H1 (cell line): Measurements from ENCODE around the gene TRIM4. TPM values are rescaled to one million over a fixed set of nuclear protein-coding genes. Genes with fewer than 3 reads are reported as not detected.

ENCODE experiments used
- CTCF ChIA-PET: fragments of 300-600 bp; sonication (Branson Sonifier 250); formaldehyde crosslinking; loops from one replicate; lab custom pipeline; 2021; ENCODE audit not compliant: partially characterized antibody; lab: Charles Lee
- POLR2A ChIA-PET: fragments of 300-600 bp; sonication (Branson Sonifier 250); formaldehyde crosslinking; loops from one replicate; lab custom pipeline; 2021; ENCODE audit warnings: inconsistent platforms; ENCODE audit not compliant: partially characterized antibody; lab: Charles Lee
- DNase-seq, 2 experiments: peaks; one replicate each; pipeline versions ENCODE4 v3.0.0 to v3.0.0-alpha.2; 2010 to 2022; ENCODE audit warnings: low spot score in 2 of 2, low read depth in 1 of 2, mixed read lengths in 1 of 2
- FAIRE-seq: peaks from 2 replicates; lab custom pipeline; 2011; peaks lifted over from hg19 to GRCh38; lab: Jason Lieb, UNC
- H2AFZ ChIP-seq: 2 replicates; pipeline ENCODE4 v1.8.1; 2012; ENCODE audit warnings: low read length, inconsistent platforms
- H2AK5ac ChIP-seq: 2 replicates; pipeline ENCODE4 v1.6.1; 2013; ENCODE audit warnings: low read depth, low read length
- H2BK120ac ChIP-seq: replicated peaks from 2 replicates; pipeline ENCODE3; 2013; ENCODE audit warnings: low read depth, low read length, inconsistent platforms
- H2BK12ac ChIP-seq: 2 replicates; pipeline ENCODE4 v1.6.1; 2013; ENCODE audit warnings: low read depth, low read length
- H2BK15ac ChIP-seq: 2 replicates; pipeline ENCODE4 v1.6.1; 2013; ENCODE audit warnings: low read length
- H2BK20ac ChIP-seq: 2 replicates; pipeline ENCODE4 v1.6.1; 2013; ENCODE audit warnings: low read length
- H2BK5ac ChIP-seq: 2 replicates; pipeline ENCODE4 v1.6.1; 2013; ENCODE audit warnings: low read depth, low read length
- H3K14ac ChIP-seq: 2 replicates; pipeline ENCODE4 v1.6.1; 2013; ENCODE audit warnings: inconsistent platforms; ENCODE audit not compliant: insufficient read length
- H3K18ac ChIP-seq: 2 replicates; pipeline ENCODE4 v1.6.1; 2013; ENCODE audit warnings: low read length; ENCODE audit errors: extremely low read depth
- H3K23ac ChIP-seq: 2 replicates; pipeline ENCODE4 v1.6.1; 2013; ENCODE audit warnings: inconsistent platforms; ENCODE audit not compliant: insufficient read length
- H3K23me2 ChIP-seq: 2 replicates; pipeline ENCODE4 v1.6.1; 2013; ENCODE audit warnings: low read depth, low read length
- H3K27ac ChIP-seq: 2 replicates; pipeline ENCODE4 v1.6.1; 2011; ENCODE audit warnings: low read depth, low read length, inconsistent platforms
- H3K27me3 ChIP-seq, 4 experiments: replicated peaks in 1 of 4; 1 replicate in 1 of 4; 2 replicates in 3 of 4; pipeline versions ENCODE4 v1.6.1 to v1.8.1; 2011 to 2013; ENCODE audit warnings: low read length in 3 of 4, mild to moderate bottlenecking in 3 of 4, inconsistent platforms in 2 of 4, mixed read lengths in 2 of 4, moderate library complexity in 1 of 4; ENCODE audit not compliant: control insufficient read depth in 3 of 4, insufficient read depth in 3 of 4; ENCODE audit errors: extremely low read depth in 1 of 4
- H3K36me3 ChIP-seq, 4 experiments: 2 replicates each; pipeline versions ENCODE4 v1.6.1 to v1.8.1; 2011 to 2013; ENCODE audit warnings: mild to moderate bottlenecking in 4 of 4, low read length in 3 of 4, moderate library complexity in 2 of 4, control low read depth in 1 of 4, inconsistent platforms in 1 of 4; ENCODE audit not compliant: insufficient read depth in 4 of 4, control insufficient read depth in 2 of 4
- H3K4ac ChIP-seq: replicated peaks from 2 replicates; pipeline ENCODE3; 2013; ENCODE audit warnings: low read length, low read depth, mixed read lengths, inconsistent platforms; ENCODE audit not compliant: insufficient read length
- H3K4me1 ChIP-seq, 4 experiments: replicated peaks in 1 of 4; 1 replicate in 1 of 4; 2 replicates in 3 of 4; pipeline versions ENCODE4 v1.6.1 to v1.8.1; 2011 to 2013; ENCODE audit warnings: low read length in 3 of 4, inconsistent platforms in 2 of 4, mixed read lengths in 1 of 4; ENCODE audit not compliant: insufficient read depth in 4 of 4, control insufficient read depth in 3 of 4
- H3K4me2 ChIP-seq, 2 experiments: 2 replicates each; pipeline versions ENCODE4 v1.6.1 to v1.8.1; 2011 to 2013; ENCODE audit warnings: low read depth in 2 of 2, low read length in 2 of 2, control low read depth in 1 of 2, inconsistent platforms in 1 of 2, mild to moderate bottlenecking in 1 of 2; ENCODE audit not compliant: insufficient read depth in 1 of 2
- H3K4me3 ChIP-seq, 4 experiments: fragments of 200-600, 300-600 bp in 1 of 4; sonication (generic), shearing (Covaris generic), sonication (Bioruptor Twin) in 1 of 4; 2 replicates each; pipeline versions ENCODE4 v1.5.1 to v1.8.1; 2011 to 2016; ENCODE audit warnings: low read length in 4 of 4, low read depth in 3 of 4, control low read depth in 2 of 4, inconsistent platforms in 2 of 4, mild to moderate bottlenecking in 2 of 4, mixed read lengths in 1 of 4, moderate library complexity in 1 of 4; ENCODE audit not compliant: insufficient read depth in 2 of 4; ENCODE audit errors: extremely low read depth in 1 of 4
- H3K56ac ChIP-seq: replicated peaks from 2 replicates; pipeline ENCODE3; 2013; ENCODE audit warnings: low read depth, mild to moderate bottlenecking, mixed read lengths, low read length, inconsistent platforms; ENCODE audit not compliant: insufficient read length
- H3K79me1 ChIP-seq: 2 replicates; pipeline ENCODE4 v1.6.1; 2013; ENCODE audit warnings: low read depth, low read length, control low read depth
- H3K79me2 ChIP-seq, 2 experiments: 2 replicates each; pipeline versions ENCODE4 v1.6.1 to v1.8.1; 2012 to 2013; ENCODE audit warnings: low read length in 2 of 2, mild to moderate bottlenecking in 2 of 2, inconsistent platforms in 1 of 2; ENCODE audit not compliant: insufficient read depth in 2 of 2, control insufficient read depth in 1 of 2
- H3K9ac ChIP-seq, 4 experiments: replicated peaks in 1 of 4; 1 replicate in 1 of 4; 2 replicates in 3 of 4; pipeline versions ENCODE4 v1.6.1 to v1.8.1; 2011 to 2013; ENCODE audit warnings: low read depth in 3 of 4, low read length in 3 of 4, control low read depth in 2 of 4, mild to moderate bottlenecking in 2 of 4, moderate library complexity in 2 of 4, inconsistent platforms in 1 of 4; ENCODE audit errors: extremely low read depth in 1 of 4
- H3K9me3 ChIP-seq, 2 experiments: 2 replicates each; pipeline versions ENCODE4 v1.6.1 to v1.8.1; 2012 to 2013; ENCODE audit warnings: mild to moderate bottlenecking in 2 of 2, moderate library complexity in 2 of 2, control low read depth in 1 of 2, inconsistent platforms in 1 of 2, low read depth in 1 of 2, low read length in 1 of 2, mixed read lengths in 1 of 2; ENCODE audit not compliant: insufficient read depth in 2 of 2
- H4K20me1 ChIP-seq, 2 experiments: replicated peaks in 1 of 2; 2 replicates each; pipeline versions ENCODE3 to v1.8.1; 2011 to 2013; ENCODE audit warnings: inconsistent platforms in 2 of 2, low read length in 2 of 2, mild to moderate bottlenecking in 1 of 2; ENCODE audit not compliant: insufficient read depth in 2 of 2, control insufficient read depth in 1 of 2
- H4K5ac ChIP-seq: 2 replicates; pipeline ENCODE4 v1.6.1; 2013; ENCODE audit warnings: low read length, low read depth, mixed read lengths, inconsistent platforms; ENCODE audit not compliant: insufficient read length
- H4K8ac ChIP-seq: 2 replicates; pipeline ENCODE4 v1.8.0; 2013; ENCODE audit warnings: mild to moderate bottlenecking, moderate library complexity, low read length, inconsistent platforms; ENCODE audit not compliant: insufficient read depth; ENCODE audit errors: extremely low read depth
- H4K91ac ChIP-seq: replicated peaks from 2 replicates; pipeline ENCODE3; 2013; ENCODE audit warnings: low read length, mixed read lengths, inconsistent platforms; ENCODE audit not compliant: insufficient read length
- BCL11A ChIP-seq, 2 experiments: IDR thresholded peaks; one replicate each; pipeline ENCODE4 v1.6.1; 2011; ENCODE audit warnings: low read depth in 2 of 2, low read length in 2 of 2, mild to moderate bottlenecking in 2 of 2
- CBX8 ChIP-seq: fragments of 300-800, 300-1000 bp; sonication (generic); IDR thresholded peaks from 2 replicates; pipeline ENCODE4 v1.7.1; 2016; ENCODE audit warnings: low read depth, low read length, borderline replicate concordance
- CEBPB ChIP-seq: IDR thresholded peaks from 2 replicates; pipeline ENCODE4 v1.6.1; 2012; ENCODE audit warnings: low read depth, low read length
- E2F6 ChIP-seq: IDR thresholded peaks from 2 replicates; pipeline ENCODE4 v1.6.1; 2012; ENCODE audit warnings: inconsistent platforms
- HDAC2 ChIP-seq, 2 experiments: fragments of 300-600 bp in 1 of 2; sonication (generic) in 1 of 2; IDR thresholded peaks; 2 replicates each; pipeline ENCODE4 v1.6.1; 2011 to 2012; ENCODE audit warnings: low read depth in 2 of 2, low read length in 2 of 2, mild to moderate bottlenecking in 2 of 2, moderate library complexity in 2 of 2, borderline replicate concordance in 1 of 2, inconsistent platforms in 1 of 2
- JUN ChIP-seq: IDR thresholded peaks from 2 replicates; pipeline ENCODE4 v1.6.1; 2011; ENCODE audit warnings: low read depth, mild to moderate bottlenecking, improper control_type of control experiment, low read length
- KDM5A ChIP-seq: fragments of 200-600 bp; IDR thresholded peaks from 2 replicates; pipeline ENCODE4 v1.7.1; 2012; ENCODE audit warnings: mild to moderate bottlenecking, low read length, inconsistent platforms, mixed read lengths
- MAX ChIP-seq: IDR thresholded peaks from 2 replicates; pipeline ENCODE4 v1.6.1; 2012; ENCODE audit warnings: inconsistent platforms
- NRF1 ChIP-seq: IDR thresholded peaks from 2 replicates; pipeline ENCODE4 v1.6.1; 2011; ENCODE audit warnings: mild to moderate bottlenecking, low read depth, low read length, improper control_type of control experiment
- SAP30 ChIP-seq: fragments of 300-600 bp; sonication (generic); IDR thresholded peaks from 2 replicates; pipeline ENCODE4 v1.7.1; 2012; ENCODE audit warnings: low read length, moderate library complexity, mild to moderate bottlenecking, inconsistent platforms; ENCODE audit not compliant: insufficient read depth, insufficient replicate concordance
- SP4 ChIP-seq: IDR thresholded peaks from 2 replicates; pipeline ENCODE4 v1.6.1; 2012; ENCODE audit warnings: low read length, inconsistent platforms
- SRF ChIP-seq: IDR thresholded peaks from 2 replicates; pipeline ENCODE4 v1.6.1; 2011; ENCODE audit warnings: mild to moderate bottlenecking, low read depth, low read length, moderate library complexity
- SUZ12 ChIP-seq: fragments of 200-600 bp; sonication (generic); IDR thresholded peaks from 2 replicates; pipeline ENCODE4 v1.6.1; 2012; ENCODE audit warnings: mild to moderate bottlenecking, inconsistent platforms, low read length, moderate library complexity, mixed read lengths
- TCF12 ChIP-seq: IDR thresholded peaks from 2 replicates; pipeline ENCODE4 v1.6.1; 2011; ENCODE audit warnings: low read depth, mild to moderate bottlenecking, low read length
- WGBS, 2 experiments: shearing (Covaris generic) in 1 of 2; methylation state at CpG; one replicate each; pipeline versions ENCODE4 v1.1.6 to v1.1.7; 2013 to 2015; ENCODE audit warnings: low lambda C conversion rate in 2 of 2, mixed read lengths in 2 of 2, inconsistent platforms in 1 of 2, low coverage in 1 of 2, missing lambda C conversion rate in 1 of 2; ENCODE audit not compliant: insufficient replicate concordance in 2 of 2, insufficient coverage in 1 of 2, insufficient read length in 1 of 2; ENCODE audit errors: extremely low coverage in 1 of 2, missing lambda C conversion rate in 1 of 2; 5-methylcytosine and 5-hydroxymethylcytosine counted together
- polyA plus RNA-seq, 7 experiments: library from polyadenylated mRNA; depleted of rRNA in 3 of 7; stranded (reverse) in 5 of 7; unstranded in 2 of 7; fragments of >200 nt in 5 of 7; fragments of 200-250 nt in 2 of 7; gene quantifications; 1 replicate in 5 of 7; 2 replicates in 1 of 7; 4 replicates in 1 of 7; pipeline versions ENCODE4 v1.2.1 to v1.2.3, GENCODE V29; 2011 to 2013; ENCODE audit warnings: missing spikeins in 2 of 7, mixed read lengths in 2 of 7
- total RNA-seq: library from RNA; stranded (reverse); fragmentation: NEBNext Ultra II Directional; extraction: Animal tissue kit (Norgen Biotek cat#: 25700); gene quantifications from 2 replicates; pipeline ENCODE4 v1.2.1, GENCODE V29; 2021

TRIM4 gene
- total and polyA plus RNA-seq, 2 of the 8 experiments (the other 6 are each of a cell fraction or from before 2014, with no cell fraction given), result 0.03 to 7.3 TPM

GRCh38 chr7:99842926-99843325, 76.4 kb downstream of the TRIM4 start:
- Histone ChIP-seq H4K91ac (no peak overlapping the region), H3K23ac (no peak overlapping the region), H3K56ac (no peak overlapping the region), H3K27me3 (no peaks in the 10 kb centered on the region), H3K9ac (no peak overlapping the region), H4K8ac (no peak overlapping the region), H3K23me2 (no peaks in the 10 kb centered on the region), H4K5ac (no peak overlapping the region), H2BK5ac (no peak overlapping the region), H3K18ac (no peak overlapping the region), H3K4me2 (no peak overlapping the region), H3K27ac (0 out of 2 replicates have a peak overlapping the region, but pooled peaks have one; percentile 40), H3K36me3 (no peaks in the 10 kb centered on the region), H3K79me2 (no peaks in the 10 kb centered on the region), H3K4ac (no peak overlapping the region), H2BK120ac (no peak overlapping the region), H3K79me1 (no peaks in the 10 kb centered on the region), H2AFZ (no peak overlapping the region), H2BK12ac (no peak overlapping the region), H4K20me1 (no peaks in the 10 kb centered on the region), H2AK5ac (no peak overlapping the region), H3K4me3 (no peak overlapping the region), H2BK15ac (no peak overlapping the region), H2BK20ac (no peak overlapping the region), H3K4me1 (peaks cover 4 to 17% (median 16%) of the 10 kb centered on the region in 4 experiments; a peak in 6 of 7 replicates), H3K14ac (no peak overlapping the region), H3K9me3 (no peaks in the 10 kb centered on the region)
- DNase-seq (no peak), FAIRE-seq (no peak)
- ChIA-PET POLR2A (no interaction called here), CTCF (no interaction called here)
- WGBS, 2 experiments, result 71% methylated on average over 2 of the region's 2 CpGs; no CpG with 5 or more reads in 1 of the 2 experiments
- TF ChIP-seq SRF (no peak), MAX (no peak), E2F6 (no peak), JUN (no peak), HDAC2 (IDR thresholded peaks at IDR 0.05; ENCODE audit: borderline replicate concordance in 1 of 2, low read depth in 2 of 2, low read length in 2 of 2) (no peak), SAP30 (no peak), CBX8 (no peak), TCF12 (no peak), BCL11A (IDR thresholded peaks at IDR 0.05; ENCODE audit: low read depth in 2 of 2, low read length in 2 of 2) (no peak), CEBPB (no peak), SUZ12 (no peak), KDM5A (no peak), NRF1 (no peak), SP4 (no peak)
